Stimulated activated naive CD8-positive, alpha-beta T cell treated with anti-CD3 and anti-CD28 coated beads, Interleukin-15, Interleukin-2, amounts not matched to agents 100 ng/mL and 50 ng/mL, for 24 hours (primary cell): Measurements from ENCODE around the gene SPCS3.
"Not testable (repeated sequence)": the region's sequence is repeated elsewhere in the genome, so short reads cannot be mapped to it uniquely, and the experiment has no call there.

Experiments
- H3K27ac Mint-ChIP-seq: one replicate; pipeline ENCODE4 v1.8.0; 2021; ENCODE audit warnings: mild to moderate bottlenecking, mixed read lengths
- H3K27me3 Mint-ChIP-seq: one replicate; pipeline ENCODE4 v1.8.0; 2021; ENCODE audit warnings: mixed read lengths
- H3K36me3 Mint-ChIP-seq: one replicate; pipeline ENCODE4 v1.8.0; 2021; ENCODE audit warnings: low read depth, mixed read lengths
- H3K4me1 Mint-ChIP-seq: one replicate; pipeline ENCODE4 v1.8.0; 2021; ENCODE audit warnings: low read depth, mixed read lengths
- H3K4me3 Mint-ChIP-seq: one replicate; pipeline ENCODE4 v1.8.0; 2021; ENCODE audit warnings: mild to moderate bottlenecking, mixed read lengths
- H3K9me3 Mint-ChIP-seq: one replicate; pipeline ENCODE4 v1.8.0; 2021; ENCODE audit warnings: mixed read lengths

The SPCS3 gene

DNA sequence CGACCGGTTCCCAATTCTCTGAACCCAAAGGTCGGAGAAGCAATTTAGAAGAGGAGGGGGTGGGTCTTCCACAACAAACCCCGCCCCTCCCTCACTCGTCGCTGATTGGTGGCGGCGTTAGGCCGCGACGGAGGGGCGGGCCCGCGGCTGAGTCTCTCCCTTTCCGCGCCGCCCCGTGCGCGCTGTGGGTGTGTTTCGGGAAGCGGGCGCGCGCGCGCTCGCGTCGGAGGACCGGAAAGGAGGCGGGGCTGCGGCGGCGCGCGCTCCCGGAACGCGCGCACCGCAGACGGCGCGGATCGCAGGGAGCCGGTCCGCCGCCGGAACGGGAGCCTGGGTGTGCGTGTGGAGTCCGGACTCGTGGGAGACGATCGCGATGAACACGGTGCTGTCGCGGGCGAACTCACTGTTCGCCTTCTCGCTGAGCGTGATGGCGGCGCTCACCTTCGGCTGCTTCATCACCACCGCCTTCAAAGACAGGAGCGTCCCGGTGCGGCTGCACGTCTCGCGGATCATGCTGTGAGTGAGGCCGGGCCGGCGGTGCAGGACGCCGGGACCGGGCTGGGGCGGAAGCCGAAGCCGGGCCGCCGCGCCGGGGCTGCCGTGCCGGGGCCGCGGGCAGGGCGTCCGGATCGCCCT is at the start of gene SPCS3:
SPCS3 (plus strand) TSS at position 263 of the 636 bp plus-strand sequence; CDS start at position 374, 111 bp downstream.
- Mint-ChIP-seq H3K9me3 (no peaks in the 10 kb centered on the region), H3K27ac (peak within 1 kb of the TSS; percentile 98), H3K4me3 (peak within 1 kb of the TSS; percentile 98), H3K36me3 (peaks cover 34% of the 10 kb centered on the region), H3K4me1 (peaks cover 51% of the 10 kb centered on the region), H3K27me3 (no peaks in the 10 kb centered on the region)

DNA sequence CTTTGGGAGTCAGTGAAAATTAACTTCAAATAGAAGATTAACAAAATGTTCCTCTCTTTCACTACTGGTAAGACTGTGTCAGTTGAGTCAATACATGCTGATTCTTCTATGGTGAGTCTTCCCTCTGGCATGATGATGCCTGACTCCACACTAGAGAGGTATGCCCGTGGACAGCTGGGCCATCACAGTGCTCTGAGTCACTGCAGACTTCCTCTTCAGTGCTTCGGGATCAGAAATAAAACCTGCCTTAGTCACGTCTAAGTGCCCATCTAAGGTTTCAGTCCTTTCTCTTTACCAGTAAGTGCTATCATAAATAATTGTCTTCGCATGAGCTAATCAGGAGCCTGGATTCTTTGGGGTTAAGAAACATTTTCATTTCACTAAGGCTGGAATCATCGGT is 49.1 kb upstream of the SPCS3 start:
- H3K4me3 Mint-ChIP-seq: no peak overlapping the region
- no peak overlapping the region for H3K27ac Mint-ChIP-seq
- H3K36me3 Mint-ChIP-seq: no peaks in the 10 kb centered on the region
- no peaks in the 10 kb centered on the region for H3K9me3 Mint-ChIP-seq
- no peaks in the 10 kb centered on the region for H3K4me1 Mint-ChIP-seq
- H3K27me3 Mint-ChIP-seq: peaks cover 11% of the 10 kb centered on the region

DNA sequence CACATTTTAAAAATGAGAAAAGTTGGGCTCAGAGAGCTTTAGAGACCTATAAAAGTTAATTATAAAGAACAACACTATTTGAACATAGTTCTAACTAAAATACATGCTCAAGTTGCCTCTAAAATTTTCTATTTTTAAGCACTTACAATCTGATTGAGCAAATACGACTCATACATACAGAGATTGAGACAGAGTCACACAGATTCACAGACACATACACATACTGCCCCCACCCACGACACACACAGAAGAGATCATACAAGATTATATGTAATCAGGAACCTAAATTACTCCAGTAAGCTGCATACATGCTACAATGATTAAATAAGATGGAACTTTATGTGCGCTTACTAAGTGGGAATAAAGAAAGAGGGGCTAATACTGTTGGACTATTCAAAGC is 48.0 kb upstream of the SPCS3 start:
- Mint-ChIP-seq H3K27ac (no peak overlapping the region), H3K4me1 (no peaks in the 10 kb centered on the region), H3K36me3 (no peaks in the 10 kb centered on the region), H3K9me3 (no peaks in the 10 kb centered on the region), H3K27me3 (peaks cover 16% of the 10 kb centered on the region), H3K4me3 (no peak overlapping the region)

DNA sequence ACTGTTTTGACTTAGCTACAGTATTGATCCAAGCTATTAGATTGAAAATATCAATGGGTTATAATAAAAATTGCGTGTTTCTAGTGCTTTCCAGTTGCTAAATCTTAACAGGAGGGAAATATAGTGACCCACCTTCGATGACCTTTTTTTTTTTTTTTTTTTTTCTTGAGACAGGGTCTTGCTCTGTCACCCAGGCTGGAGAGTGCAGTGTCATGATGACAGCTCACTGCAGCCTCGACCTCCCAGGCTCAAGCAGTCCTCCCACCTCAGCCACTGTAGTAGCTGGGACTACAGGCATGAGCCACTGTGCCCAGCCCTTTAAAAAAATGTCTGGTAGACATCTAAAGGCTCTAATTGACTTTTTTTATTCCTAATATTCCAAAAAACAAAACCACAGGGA is 47.0 kb upstream of the SPCS3 start:
- H3K36me3 Mint-ChIP-seq: no peaks in the 10 kb centered on the region
- H3K4me3 Mint-ChIP-seq: no peak overlapping the region
- H3K9me3 Mint-ChIP-seq: no peaks in the 10 kb centered on the region
- H3K27me3 Mint-ChIP-seq: peaks cover 24% of the 10 kb centered on the region
- no peaks in the 10 kb centered on the region for H3K4me1 Mint-ChIP-seq
- H3K27ac Mint-ChIP-seq: no peak overlapping the region

DNA sequence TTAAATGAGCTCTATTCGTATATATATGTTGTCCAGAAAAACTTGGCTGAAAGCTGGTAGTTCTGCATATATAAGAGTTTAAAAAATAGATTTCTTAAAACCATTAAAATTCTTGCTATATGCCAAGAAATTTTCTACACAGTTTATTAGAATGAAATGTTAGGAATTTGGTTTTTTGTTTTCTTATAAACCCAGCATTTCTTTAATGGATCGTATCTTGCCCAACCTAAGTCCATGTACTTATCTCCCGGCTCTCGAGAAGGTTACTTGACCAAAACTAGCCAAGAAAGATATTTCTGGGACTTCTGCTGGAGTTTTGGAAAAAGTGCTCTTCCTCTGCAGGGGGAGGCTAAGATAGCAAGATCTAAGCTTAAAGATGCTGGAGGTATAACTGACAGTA is 46.0 kb upstream of the SPCS3 start:
- Mint-ChIP-seq H3K36me3 (no peaks in the 10 kb centered on the region), H3K9me3 (no peaks in the 10 kb centered on the region), H3K4me3 (no peak overlapping the region), H3K27ac (no peak overlapping the region), H3K4me1 (no peaks in the 10 kb centered on the region), H3K27me3 (peaks cover 32% of the 10 kb centered on the region)

DNA sequence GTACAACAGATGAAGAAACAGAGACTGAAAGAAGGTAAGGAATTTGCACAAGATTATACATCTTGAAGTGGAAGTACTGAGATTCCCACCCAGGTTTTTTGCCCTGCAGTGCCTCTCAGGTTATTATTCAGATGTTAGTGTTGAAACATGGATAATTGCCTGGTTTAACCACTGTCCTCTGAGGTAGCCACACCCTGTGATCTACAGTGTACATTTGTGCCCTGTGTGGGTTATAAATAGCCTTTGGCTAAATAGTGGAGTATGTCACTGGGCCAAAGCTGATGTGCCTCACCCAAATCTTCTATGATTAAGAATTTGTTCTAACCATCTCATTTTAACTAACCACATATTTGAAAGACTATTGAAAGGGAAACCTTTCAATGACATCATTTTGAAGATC is 45.3 kb upstream of the SPCS3 start:
- Mint-ChIP-seq H3K4me3 (no peak overlapping the region), H3K27ac (no peak overlapping the region), H3K9me3 (no peaks in the 10 kb centered on the region), H3K36me3 (no peaks in the 10 kb centered on the region), H3K4me1 (no peaks in the 10 kb centered on the region), H3K27me3 (peaks cover 37% of the 10 kb centered on the region)

DNA sequence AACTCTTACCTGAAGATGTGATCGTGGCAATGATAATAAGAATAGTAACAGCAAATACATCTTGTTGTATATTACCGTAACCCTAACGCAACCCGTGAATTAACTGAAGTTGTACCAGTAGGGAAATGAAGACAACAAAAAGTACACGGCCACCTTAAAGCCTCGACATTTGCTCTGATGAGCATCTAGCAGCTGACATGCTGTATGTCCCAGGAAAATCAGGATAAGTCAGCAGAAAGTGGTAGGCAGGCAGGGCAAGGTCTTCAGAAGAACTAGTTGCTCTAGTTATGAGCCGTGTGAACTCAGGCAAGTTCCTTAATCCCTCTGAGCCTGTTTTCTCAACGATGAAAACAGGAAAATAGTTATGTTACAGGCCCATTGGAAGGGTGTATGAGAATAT is 43.1 kb upstream of the SPCS3 start:
- no peak overlapping the region for H3K4me3 Mint-ChIP-seq
- no peaks in the 10 kb centered on the region for H3K4me1 Mint-ChIP-seq
- H3K27me3 Mint-ChIP-seq: peaks cover 50% of the 10 kb centered on the region
- H3K27ac Mint-ChIP-seq: no peak overlapping the region
- peaks cover 4% of the 10 kb centered on the region for H3K9me3 Mint-ChIP-seq
- no peaks in the 10 kb centered on the region for H3K36me3 Mint-ChIP-seq

DNA sequence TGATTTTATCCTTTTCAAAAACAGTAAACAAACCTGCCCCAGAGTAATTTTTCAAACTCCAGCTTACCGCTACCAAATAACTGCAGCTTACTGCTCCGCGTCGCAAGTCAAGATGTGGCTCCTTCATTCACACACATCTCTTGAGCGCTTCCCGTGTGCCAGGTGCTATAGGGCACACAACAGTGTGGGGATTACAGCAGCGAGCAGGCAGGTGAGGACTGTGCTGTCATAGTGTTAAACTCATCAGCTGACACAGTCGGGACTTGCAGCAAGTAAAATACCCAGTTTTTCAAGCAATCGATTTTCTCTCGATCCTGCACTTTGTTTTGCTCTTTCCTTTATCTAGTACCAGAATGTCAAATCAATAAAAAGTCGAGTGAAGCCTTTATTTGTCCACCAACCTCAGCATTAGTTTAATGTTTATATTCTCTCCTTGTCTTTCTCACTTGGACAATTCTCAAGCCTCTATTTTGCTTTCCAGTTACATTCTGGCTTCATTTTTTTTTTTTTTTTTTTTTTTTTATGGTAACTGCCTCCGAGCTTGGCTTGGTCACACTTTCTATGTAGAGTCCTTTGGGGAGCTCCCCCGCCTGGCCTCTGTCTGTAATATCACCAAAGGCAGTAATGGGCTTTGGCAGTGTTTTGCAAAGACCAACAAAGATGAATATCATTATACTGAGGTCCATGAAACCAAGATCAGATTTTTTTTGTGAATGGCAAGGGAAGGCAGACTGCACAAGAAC is 42.4 kb upstream of the SPCS3 start:
- no peaks in the 10 kb centered on the region for H3K36me3 Mint-ChIP-seq
- H3K4me3 Mint-ChIP-seq: no peak overlapping the region
- peaks cover 4% of the 10 kb centered on the region for H3K9me3 Mint-ChIP-seq
- H3K4me1 Mint-ChIP-seq: no peaks in the 10 kb centered on the region
- H3K27me3 Mint-ChIP-seq: peaks cover 46% of the 10 kb centered on the region
- H3K27ac Mint-ChIP-seq: no peak overlapping the region

DNA sequence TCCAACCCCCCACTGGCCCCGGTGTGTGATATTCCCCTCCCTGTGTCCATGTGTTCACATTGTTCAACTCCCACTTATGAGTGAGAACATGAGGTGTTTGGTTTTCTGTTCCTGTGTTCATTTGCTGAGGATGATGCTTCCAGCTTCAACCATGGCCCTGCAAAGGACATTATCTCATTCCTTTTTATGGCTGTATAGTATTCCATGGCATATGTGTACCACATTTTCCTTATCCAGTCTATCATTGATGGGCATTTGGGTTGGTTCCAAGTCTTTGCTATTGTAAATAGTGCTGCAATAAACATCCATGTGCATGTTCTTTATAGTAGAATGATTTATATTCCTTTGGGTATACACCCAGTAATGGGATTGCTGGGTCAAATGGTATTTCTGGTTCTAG is 40.2 kb upstream of the SPCS3 start:
- not testable (repeated sequence) for H3K36me3 Mint-ChIP-seq, H3K4me3 Mint-ChIP-seq, H3K27ac Mint-ChIP-seq, H3K4me1 Mint-ChIP-seq, H3K9me3 Mint-ChIP-seq
- H3K27me3 Mint-ChIP-seq: peaks cover 48% of the 10 kb centered on the region

DNA sequence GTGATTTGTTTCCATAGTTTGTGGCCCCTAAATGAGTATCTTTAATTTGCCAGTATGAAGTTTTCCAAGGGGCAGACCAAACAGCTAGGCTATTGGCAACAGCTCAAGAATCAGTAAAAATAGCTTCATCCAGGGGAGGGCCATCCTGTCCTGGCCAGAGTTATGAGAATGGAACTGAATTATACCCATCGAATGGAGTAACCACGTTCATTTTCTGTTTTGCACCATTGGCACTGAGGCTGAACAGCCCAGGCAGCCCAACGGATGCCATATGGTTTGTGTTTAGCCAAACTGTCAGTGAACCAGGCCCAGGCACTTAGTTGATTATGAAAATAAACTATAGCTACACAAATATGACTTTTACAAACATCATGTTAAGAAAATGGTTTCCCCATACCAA is 33.0 kb upstream of the SPCS3 start:
- Mint-ChIP-seq H3K27ac (no peak overlapping the region), H3K4me1 (no peaks in the 10 kb centered on the region), H3K36me3 (no peaks in the 10 kb centered on the region), H3K4me3 (no peak overlapping the region), H3K27me3 (peaks cover 13% of the 10 kb centered on the region), H3K9me3 (no peaks in the 10 kb centered on the region)

DNA sequence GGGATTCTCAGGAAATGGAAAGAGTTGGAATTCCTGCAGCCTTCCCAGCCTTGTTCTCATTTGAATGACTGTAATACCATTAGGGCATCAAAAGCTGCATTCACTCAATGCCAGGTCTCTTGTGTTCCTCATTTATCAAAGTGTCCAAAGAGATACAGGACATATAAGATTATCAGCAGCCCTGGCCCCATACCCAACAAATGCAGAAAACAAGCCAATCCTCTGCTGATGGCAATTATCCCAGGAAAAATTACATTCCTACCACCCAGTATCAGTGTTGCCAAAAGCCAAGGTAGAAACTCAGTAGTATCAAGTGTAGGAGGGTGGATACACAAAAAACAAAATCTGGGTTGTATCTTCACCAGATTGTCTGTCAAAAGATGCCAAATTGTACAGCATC is 32.2 kb upstream of the SPCS3 start:
- Mint-ChIP-seq H3K36me3 (no peaks in the 10 kb centered on the region), H3K9me3 (no peaks in the 10 kb centered on the region), H3K4me3 (no peak overlapping the region), H3K27ac (no peak overlapping the region), H3K27me3 (peaks cover 13% of the 10 kb centered on the region), H3K4me1 (no peaks in the 10 kb centered on the region)

DNA sequence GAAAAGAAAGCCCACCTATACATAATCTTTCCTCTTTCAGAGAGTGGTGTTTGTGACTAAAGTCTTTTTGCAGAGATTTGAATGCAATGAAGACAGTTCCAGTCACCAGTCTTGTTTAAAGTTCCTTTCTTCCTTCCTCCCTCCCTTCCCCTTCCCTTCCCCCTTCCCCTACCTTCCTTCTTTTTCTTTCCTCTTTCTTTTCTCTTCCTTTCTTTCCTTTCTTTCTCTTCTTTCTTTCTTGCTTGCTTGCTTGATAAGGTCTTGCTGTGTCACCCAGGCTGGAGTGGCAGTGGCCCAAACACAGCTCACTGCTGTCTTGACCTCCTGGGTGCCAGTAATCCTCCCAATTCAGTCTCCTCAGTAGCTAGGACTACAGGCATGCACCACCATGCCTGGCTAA is 31.7 kb upstream of the SPCS3 start:
- no peak overlapping the region for H3K4me3 Mint-ChIP-seq
- H3K4me1 Mint-ChIP-seq: no peaks in the 10 kb centered on the region
- no peak overlapping the region for H3K27ac Mint-ChIP-seq
- H3K9me3 Mint-ChIP-seq: no peaks in the 10 kb centered on the region
- no peaks in the 10 kb centered on the region for H3K36me3 Mint-ChIP-seq
- H3K27me3 Mint-ChIP-seq: peaks cover 13% of the 10 kb centered on the region

DNA sequence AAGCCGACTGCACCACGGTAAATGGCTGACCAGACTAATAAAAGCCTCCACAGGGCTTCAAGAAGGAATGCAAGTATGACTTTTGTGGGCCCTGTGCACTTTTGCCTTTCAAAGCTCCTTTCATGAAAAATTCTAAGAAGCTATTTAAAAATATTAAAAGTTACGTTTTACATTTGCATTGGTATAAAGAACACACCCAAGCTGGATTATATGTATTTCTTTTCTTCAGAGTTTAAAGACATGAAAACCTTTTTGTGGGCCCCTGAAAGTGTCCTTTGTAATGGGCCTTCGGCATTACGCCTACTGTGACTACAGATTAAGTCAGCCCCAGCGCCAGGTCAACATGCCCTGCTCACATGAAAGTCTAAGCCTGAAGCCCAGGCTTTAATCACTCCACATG is 30.2 kb upstream of the SPCS3 start:
- H3K9me3 Mint-ChIP-seq: no peaks in the 10 kb centered on the region
- H3K27ac Mint-ChIP-seq: no peak overlapping the region
- peaks cover 7% of the 10 kb centered on the region for H3K27me3 Mint-ChIP-seq
- no peaks in the 10 kb centered on the region for H3K4me1 Mint-ChIP-seq
- no peaks in the 10 kb centered on the region for H3K36me3 Mint-ChIP-seq
- H3K4me3 Mint-ChIP-seq: no peak overlapping the region

DNA sequence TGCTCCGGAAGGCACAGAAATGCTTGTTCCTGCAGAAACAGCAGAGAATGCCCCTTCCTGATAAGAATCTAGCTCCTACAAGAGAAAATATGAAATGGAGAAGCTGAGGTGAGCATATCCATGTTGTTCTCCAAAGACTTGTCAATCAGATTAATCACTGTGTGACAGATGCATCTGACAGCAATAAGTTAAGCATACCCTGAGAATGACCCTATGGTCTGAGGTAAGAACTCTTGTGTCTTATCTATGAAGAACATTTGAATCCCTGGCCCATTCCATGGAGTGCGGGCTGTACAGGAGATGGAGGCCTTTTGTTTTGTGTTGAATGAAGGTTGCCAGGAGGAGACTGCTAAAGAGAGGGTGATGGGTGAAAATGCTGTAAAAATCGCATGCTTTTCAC is 29.2 kb upstream of the SPCS3 start:
- no peaks in the 10 kb centered on the region for H3K36me3 Mint-ChIP-seq
- peaks cover 7% of the 10 kb centered on the region for H3K27me3 Mint-ChIP-seq
- no peaks in the 10 kb centered on the region for H3K4me1 Mint-ChIP-seq
- H3K27ac Mint-ChIP-seq: no peak overlapping the region
- H3K4me3 Mint-ChIP-seq: no peak overlapping the region
- no peaks in the 10 kb centered on the region for H3K9me3 Mint-ChIP-seq

DNA sequence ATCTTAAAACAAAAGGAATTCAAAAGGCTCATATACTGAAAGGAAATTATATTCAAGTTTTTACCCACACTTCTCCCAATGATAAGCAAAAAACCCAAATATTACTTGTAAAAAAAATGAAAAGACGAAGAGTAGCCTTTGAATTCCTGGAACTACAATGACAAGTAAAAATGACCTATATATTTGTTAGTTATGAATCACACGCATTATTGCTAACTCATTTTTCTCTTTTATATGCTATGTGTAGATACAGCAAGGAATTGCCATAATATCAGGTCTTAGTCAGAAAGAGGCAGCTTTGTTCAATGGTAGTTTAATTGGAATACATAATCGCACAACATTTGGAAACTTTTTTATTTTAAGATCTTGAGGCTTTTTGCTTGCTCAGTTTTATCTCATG is 28.0 kb upstream of the SPCS3 start:
- no peak overlapping the region for H3K4me3 Mint-ChIP-seq
- no peak overlapping the region for H3K27ac Mint-ChIP-seq
- H3K27me3 Mint-ChIP-seq: peaks cover 7% of the 10 kb centered on the region
- H3K36me3 Mint-ChIP-seq: no peaks in the 10 kb centered on the region
- no peaks in the 10 kb centered on the region for H3K4me1 Mint-ChIP-seq
- no peaks in the 10 kb centered on the region for H3K9me3 Mint-ChIP-seq

DNA sequence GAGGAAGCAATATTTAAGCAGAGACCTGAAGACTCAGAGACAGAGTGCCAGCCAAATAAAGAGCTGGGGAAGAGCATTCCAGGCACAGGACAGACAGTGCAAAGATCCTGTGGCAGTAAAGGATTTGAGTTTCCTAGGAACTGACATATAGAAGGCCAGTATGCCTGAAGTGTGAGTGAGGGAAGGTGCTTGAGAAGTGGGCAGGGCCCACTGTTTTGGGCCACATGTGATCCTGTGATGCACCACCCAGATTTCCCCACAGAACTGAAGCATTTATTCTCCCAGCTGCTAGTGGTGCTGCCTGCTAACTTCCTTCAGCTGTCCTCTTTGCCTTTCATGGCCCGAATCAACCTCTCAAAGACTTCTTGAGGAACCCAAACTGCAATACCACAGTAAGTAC is 26.8 kb upstream of the SPCS3 start:
- Mint-ChIP-seq H3K27ac (no peak overlapping the region), H3K4me1 (no peaks in the 10 kb centered on the region), H3K27me3 (peaks cover 7% of the 10 kb centered on the region), H3K4me3 (no peak overlapping the region), H3K9me3 (no peaks in the 10 kb centered on the region), H3K36me3 (no peaks in the 10 kb centered on the region)
